ENCODE data around the gene ROBO2.

DNA sequence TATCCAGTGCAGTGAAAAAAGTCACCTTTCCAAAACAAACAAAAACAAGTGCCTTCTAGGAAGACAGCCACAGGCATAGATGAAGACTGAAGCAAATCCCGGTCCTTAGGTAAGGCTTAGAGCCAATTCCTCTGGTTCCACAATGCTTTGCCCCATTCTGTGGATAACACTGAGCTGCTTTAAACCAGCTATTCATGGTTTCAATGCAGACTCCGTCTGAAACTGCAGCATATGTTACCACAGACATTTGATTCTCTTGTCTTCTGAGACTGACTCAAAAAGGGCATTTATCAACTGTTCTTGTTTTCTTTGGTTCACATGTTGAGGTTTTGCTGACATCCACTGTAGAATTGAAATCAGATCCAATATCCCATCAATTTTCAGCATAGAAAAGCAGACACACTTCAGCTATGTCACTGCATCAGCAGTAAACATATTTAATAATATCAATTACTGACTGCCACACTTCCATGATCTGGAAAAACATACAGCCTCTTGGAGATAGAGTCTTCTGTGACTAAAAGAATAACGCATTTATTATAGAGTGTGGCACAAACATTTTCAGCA is 659.3 kb downstream of the ROBO2 start:
- no peak for TF ChIP-seq FOXM1 (IDR thresholded peaks at IDR 0.05; ENCODE audit: borderline replicate concordance)
- TF ChIP-seq ARNT (IDR thresholded peaks at IDR 0.05): no peak
- no peak for TF ChIP-seq SP1 (IDR thresholded peaks at IDR 0.05)
- TF ChIP-seq FOXK2 (IDR thresholded peaks at IDR 0.05): no peak
- TF ChIP-seq SUZ12 (IDR thresholded peaks at IDR 0.05): no peak
- TF ChIP-seq, protein P1, sequence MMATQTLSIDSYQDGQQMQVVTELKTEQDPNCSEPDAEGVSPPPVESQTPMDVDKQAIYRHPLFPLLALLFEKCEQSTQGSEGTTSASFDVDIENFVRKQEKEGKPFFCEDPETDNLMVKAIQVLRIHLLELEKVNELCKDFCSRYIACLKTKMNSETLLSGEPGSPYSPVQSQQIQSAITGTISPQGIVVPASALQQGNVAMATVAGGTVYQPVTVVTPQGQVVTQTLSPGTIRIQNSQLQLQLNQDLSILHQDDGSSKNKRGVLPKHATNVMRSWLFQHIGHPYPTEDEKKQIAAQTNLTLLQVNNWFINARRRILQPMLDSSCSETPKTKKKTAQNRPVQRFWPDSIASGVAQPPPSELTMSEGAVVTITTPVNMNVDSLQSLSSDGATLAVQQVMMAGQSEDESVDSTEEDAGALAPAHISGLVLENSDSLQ (IDR thresholded peaks at IDR 0.05): no peak
- TF ChIP-seq TARDBP (IDR thresholded peaks at IDR 0.05): no peak
- no peak for TF ChIP-seq HDGF (IDR thresholded peaks at IDR 0.05; ENCODE audit: borderline replicate concordance)
- TF ChIP-seq FOXA1 (IDR thresholded peaks at IDR 0.05): no peak

All from HEK293T (cell line).